Bronchial epithelial cell (primary cell): ENCODE results near the gene FNDC10. TPM values are rescaled to one million over a fixed set of nuclear protein-coding genes. Genes with fewer than 3 reads are reported as not detected.

ENCODE experiments used
- DNase-seq: peaks from one replicate; pipeline ENCODE4 v3.0.0-alpha.2; 2010; ENCODE audit warnings: low read depth
- FAIRE-seq: peaks from 2 replicates; lab custom pipeline; 2011; peaks lifted over from hg19 to GRCh38; lab: Jason Lieb, UNC
- H3K27me3 ChIP-seq: 2 replicates; pipeline ENCODE4 v1.5.1; 2011; ENCODE audit warnings: low read length; ENCODE audit not compliant: control insufficient read depth, insufficient read depth
- H3K36me3 ChIP-seq: 2 replicates; pipeline ENCODE4 v1.5.1; 2011; ENCODE audit warnings: low read length; ENCODE audit not compliant: control insufficient read depth, insufficient read depth
- H3K4me3 ChIP-seq: 2 replicates; pipeline ENCODE4 v1.5.1; 2011; ENCODE audit warnings: mild to moderate bottlenecking, low read depth, low read length, control low read depth
- total RNA-seq: library from RNA; depleted of rRNA; stranded (reverse); fragments of >200 nt; gene quantifications from 2 replicates; pipeline ENCODE4 v1.2.1, GENCODE V29; 2014
- TF ChIP-seq, protein P1 (sequence below): IDR thresholded peaks from 2 replicates; pipeline ENCODE4 v1.5.1; 2011; ENCODE audit warnings: mild to moderate bottlenecking, moderate library complexity, low read length, control low read depth, inconsistent platforms; ENCODE audit not compliant: insufficient read depth, severe bottlenecking

The FNDC10 gene
- total RNA-seq, 1 donor from 2014 or later: 0.26 TPM

DNA sequence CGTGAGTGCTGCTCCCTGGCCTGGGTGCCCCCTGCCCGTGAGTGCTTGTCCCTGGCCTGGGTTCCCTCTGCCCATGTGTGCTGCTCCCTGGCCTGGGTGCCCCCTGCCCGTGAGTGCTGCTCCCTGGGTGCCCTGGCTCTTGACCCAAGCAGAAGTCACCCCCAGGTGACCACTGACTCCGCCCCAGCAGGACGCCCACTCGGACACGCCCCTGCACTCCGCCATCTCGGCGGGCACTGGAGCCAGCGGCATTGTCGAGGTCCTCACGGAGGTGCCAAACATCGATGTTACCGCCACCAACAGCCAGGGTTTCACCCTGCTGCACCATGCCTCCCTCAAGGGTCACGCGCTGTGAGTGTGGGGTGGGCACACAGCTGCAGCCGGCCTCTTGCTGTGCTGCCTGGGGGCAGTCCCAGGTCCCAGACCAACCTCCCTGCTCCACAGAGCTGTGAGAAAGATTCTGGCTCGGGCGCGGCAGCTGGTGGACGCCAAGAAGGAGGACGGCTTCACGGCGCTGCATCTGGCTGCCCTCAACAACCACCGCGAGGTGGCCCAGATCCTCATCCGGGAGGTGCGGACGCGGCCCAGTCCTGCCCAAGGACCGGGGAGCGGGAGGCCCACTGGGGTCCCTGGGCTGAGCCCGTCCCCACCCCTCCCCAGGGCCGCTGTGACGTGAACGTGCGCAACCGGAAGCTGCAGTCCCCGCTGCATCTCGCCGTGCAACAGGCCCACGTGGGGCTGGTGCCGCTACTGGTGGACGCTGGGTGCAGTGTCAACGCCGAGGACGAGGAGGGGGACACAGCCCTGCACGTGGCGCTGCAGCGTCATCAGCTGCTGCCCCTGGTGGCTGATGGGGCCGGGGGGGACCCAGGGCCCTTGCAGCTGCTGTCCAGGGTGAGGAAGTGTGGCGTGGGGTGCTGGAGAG, 28.2 kb upstream of the FNDC10 start:
- TF ChIP-seq, protein P1, sequence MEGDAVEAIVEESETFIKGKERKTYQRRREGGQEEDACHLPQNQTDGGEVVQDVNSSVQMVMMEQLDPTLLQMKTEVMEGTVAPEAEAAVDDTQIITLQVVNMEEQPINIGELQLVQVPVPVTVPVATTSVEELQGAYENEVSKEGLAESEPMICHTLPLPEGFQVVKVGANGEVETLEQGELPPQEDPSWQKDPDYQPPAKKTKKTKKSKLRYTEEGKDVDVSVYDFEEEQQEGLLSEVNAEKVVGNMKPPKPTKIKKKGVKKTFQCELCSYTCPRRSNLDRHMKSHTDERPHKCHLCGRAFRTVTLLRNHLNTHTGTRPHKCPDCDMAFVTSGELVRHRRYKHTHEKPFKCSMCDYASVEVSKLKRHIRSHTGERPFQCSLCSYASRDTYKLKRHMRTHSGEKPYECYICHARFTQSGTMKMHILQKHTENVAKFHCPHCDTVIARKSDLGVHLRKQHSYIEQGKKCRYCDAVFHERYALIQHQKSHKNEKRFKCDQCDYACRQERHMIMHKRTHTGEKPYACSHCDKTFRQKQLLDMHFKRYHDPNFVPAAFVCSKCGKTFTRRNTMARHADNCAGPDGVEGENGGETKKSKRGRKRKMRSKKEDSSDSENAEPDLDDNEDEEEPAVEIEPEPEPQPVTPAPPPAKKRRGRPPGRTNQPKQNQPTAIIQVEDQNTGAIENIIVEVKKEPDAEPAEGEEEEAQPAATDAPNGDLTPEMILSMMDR: no peak
- no peak for FAIRE-seq

DNA sequence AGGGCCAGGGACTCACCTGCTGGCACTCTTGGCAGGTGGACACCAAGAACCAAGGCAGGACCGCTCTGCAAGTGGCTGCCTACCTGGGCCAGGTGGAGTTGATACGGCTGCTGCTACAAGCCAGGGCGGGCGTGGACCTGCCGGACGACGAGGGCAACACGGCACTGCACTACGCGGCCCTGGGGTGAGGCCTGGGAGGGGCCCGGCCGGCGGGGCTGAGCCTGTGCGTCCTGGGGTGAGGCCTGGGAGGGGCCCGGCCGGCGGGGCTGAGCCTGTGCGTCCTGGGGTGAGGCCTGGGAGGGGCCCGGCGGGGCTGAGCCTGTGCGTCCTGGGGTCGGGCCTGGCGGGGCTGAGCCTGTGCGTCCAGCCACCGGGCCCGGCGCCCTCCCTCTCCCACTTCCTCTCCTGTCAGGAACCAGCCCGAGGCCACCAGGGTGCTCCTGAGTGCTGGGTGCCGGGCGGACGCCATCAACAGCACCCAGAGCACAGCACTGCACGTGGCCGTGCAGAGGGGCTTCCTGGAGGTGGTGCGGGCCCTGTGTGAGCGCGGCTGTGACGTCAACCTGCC, 27.4 kb upstream of the FNDC10 start:
- DNase-seq (peak; percentile 71), FAIRE-seq (no peak)
- H3K27me3 ChIP-seq: peaks cover 8% of the 10 kb centered on the region
- peaks cover 1% of the 10 kb centered on the region for H3K36me3 ChIP-seq
- TF ChIP-seq, protein P1: no peak
- H3K4me3 ChIP-seq: no peak overlapping the region

More for the DNA sequence above, 28.2 kb upstream of the FNDC10 start:
- no peak overlapping the region for H3K4me3 ChIP-seq
- no peak for DNase-seq
- H3K27me3 ChIP-seq: peaks cover 8% of the 10 kb centered on the region
- H3K36me3 ChIP-seq: peaks cover 1% of the 10 kb centered on the region

DNA sequence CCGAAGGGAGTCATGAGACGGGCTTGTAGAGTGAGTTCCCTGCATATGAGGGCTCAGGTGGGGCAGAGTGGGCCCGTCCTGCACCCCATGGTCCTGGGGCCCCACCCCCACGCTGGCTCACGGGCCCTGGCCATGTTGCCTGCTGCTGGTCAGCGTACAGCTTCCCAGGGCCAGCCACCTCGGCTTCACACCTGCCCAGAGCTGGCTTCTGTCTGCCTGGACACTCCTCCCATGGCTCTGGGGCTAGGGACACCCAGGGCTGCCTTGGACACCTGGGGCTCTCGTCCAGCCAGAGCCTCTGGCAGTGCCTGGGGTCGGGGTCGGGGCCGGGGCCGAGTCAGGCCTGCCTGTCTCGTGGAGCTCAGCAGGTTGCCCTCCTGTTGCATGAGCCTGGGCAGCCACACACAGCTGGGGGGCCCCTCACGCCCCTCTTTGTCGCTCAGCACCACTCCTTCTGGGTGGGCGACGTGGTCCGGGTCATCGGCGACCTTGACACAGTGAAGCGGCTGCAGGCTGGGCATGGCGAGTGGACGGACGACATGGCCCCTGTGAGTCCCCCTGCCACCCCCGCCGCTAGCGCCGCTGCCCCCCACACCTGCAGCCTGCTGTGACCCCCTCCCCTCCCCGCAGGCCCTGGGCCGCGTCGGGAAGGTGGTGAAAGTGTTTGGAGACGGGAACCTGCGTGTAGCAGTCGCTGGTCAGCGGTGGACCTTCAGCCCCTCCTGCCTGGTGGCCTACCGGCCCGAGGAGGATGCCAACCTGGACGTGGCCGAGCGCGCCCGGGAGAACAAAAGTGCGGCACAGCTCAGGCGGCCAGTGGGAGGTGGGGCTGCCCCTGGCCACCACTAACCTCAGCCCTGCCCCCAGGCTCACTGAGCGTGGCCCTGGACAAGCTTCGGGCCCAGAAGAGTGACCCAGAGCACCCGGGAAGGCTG, 26.5 kb upstream of the FNDC10 start:
- Histone ChIP-seq H3K4me3 (no peak overlapping the region), H3K36me3 (peaks cover 1% of the 10 kb centered on the region), H3K27me3 (peaks cover 4% of the 10 kb centered on the region)
- no peak for DNase-seq
- TF ChIP-seq, protein P1: no peak
- FAIRE-seq: no peak

DNA sequence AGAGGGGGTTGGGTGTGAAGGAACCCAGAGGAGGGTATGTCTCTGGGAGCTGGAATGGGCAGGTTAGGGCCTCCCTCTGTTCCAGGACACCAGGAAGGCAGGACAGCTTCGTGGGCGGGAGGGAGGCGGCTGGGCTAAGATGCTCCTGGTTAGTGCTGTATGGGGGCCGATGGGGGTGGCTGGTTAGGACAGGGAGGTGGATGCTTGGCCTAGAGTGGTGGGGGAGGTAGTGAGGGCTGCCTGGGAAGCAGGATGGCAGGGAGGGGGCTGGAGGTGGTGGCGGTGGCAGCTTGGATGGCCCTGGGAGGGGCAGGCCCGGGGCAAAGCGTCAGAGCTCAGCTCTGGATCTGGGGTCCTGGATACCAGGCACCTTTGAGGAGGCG, 25.9 kb upstream of the FNDC10 start:
- peaks cover 1% of the 10 kb centered on the region for H3K36me3 ChIP-seq
- FAIRE-seq: no peak

DNA sequence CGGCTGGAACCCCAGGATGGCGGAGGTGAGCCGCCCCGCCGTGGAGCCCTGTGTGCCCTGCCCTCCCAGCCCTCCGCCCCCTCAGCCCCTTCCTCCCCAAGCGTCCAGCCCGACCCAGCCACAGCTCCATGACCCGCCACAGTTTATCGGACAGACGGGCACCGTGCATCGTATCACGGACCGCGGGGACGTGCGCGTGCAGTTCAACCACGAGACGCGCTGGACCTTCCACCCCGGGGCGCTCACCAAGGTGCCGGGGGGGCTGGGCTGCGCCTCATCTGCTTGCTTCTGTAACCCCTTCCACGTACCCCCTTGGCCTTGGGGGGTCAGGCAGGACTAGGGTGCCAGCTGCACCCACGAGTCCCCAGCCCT, 25.5 kb upstream of the FNDC10 start:
- peaks cover 1% of the 10 kb centered on the region for H3K36me3 ChIP-seq
- H3K4me3 ChIP-seq: no peak overlapping the region
- TF ChIP-seq, protein P1: no peak
- DNase-seq: no peak
- H3K27me3 ChIP-seq: no peaks in the 10 kb centered on the region
- FAIRE-seq: no peak

More for the DNA sequence above, 25.9 kb upstream of the FNDC10 start:
- H3K27me3 ChIP-seq: no peaks in the 10 kb centered on the region
- TF ChIP-seq, protein P1: no peak
- DNase-seq: no peak
- H3K4me3 ChIP-seq: no peak overlapping the region
